ENCODE data around the gene USF3. TPM values are rescaled to one million over a fixed set of nuclear protein-coding genes. Genes with fewer than 3 reads are reported as not detected.
A peak's percentile ranks its signal among the peaks of the same experiment; 100 is the strongest.

The USF3 gene
- polyA plus RNA-seq, 3 donors = 1.6 to 4.5 (median 3.3) TPM

GRCh38 chr3:113685124-113685523 lies 11.3 kb downstream of the USF3 start:
- peaks cover 15 to 24% of the 10 kb centered on the region in 2 donors for H3K4me1 ChIP-seq (ENCODE audit: control insufficient read depth in 1 of 2, insufficient read depth in 2 of 2, low read length in 2 of 2)
- H3K27me3 ChIP-seq (ENCODE audit: control insufficient read depth in 2 of 2, insufficient read depth in 2 of 2, low read length in 2 of 2) = no peaks in the 10 kb centered on the region
- H3K36me3 ChIP-seq (replicated peaks in 1 of 2; ENCODE audit: control insufficient read depth in 1 of 2, insufficient read depth in 2 of 2, low read length in 2 of 2) = peaks cover 0 to 10% of the 10 kb centered on the region in 2 donors
- H3K9ac ChIP-seq (ENCODE audit: insufficient read depth, low read length, poor library complexity, severe bottlenecking) = no peak overlapping the region
- no peak overlapping the region for H3K4me2 ChIP-seq (replicated peaks; ENCODE audit: extremely low read depth, low read length, poor library complexity, severe bottlenecking)
- Mint-ChIP-seq H3K36me3 (peaks cover 10 to 17% of the 10 kb centered on the region in 2 donors), H3K9me3 (peaks cover 0 to 9% (median 3%) of the 10 kb centered on the region in 7 donors), H3K27me3 (ENCODE audit: low read depth in 3 of 3) (no peaks in the 10 kb centered on the region), H3K4me3 (no peak overlapping the region), H3K27ac (peak overlapping the region in 2 of 7 donors; percentile 38 to 53), H3K4me1 (peaks cover 28% of the 10 kb centered on the region)
- WGBS (ENCODE audit: insufficient coverage) = 100% methylated on average over 5 of the region's 5 CpGs
- no peak for DNase-seq
- peaks cover 0 to 2% of the 10 kb centered on the region in 2 donors for H3K9me3 ChIP-seq (replicated peaks in 1 of 2; ENCODE audit: control insufficient read depth in 1 of 2, insufficient read depth in 1 of 2, low read length in 2 of 2)
- H2AFZ ChIP-seq (ENCODE audit: insufficient read depth, low read depth, low read length, poor library complexity, severe bottlenecking) = no peak overlapping the region
- H4K20me1 ChIP-seq (ENCODE audit: insufficient read depth, low read length) = peaks cover 44% of the 10 kb centered on the region
- no peak overlapping the region for H3K4me3 ChIP-seq (replicated peaks in 1 of 3; ENCODE audit: low read depth in 2 of 3, low read length in 3 of 3)
- intact Hi-C loops (cut with micrococcal nuclease) = no loop called here
- H3K79me2 ChIP-seq (ENCODE audit: insufficient read depth, low read length) = peaks cover 47% of the 10 kb centered on the region
- TF ChIP-seq CTCF (IDR thresholded peaks at IDR 0.05) = no peak
- H3K27ac ChIP-seq (ENCODE audit: low read depth in 1 of 2, low read length in 2 of 2) = peak overlapping the region in 1 of 2 donors; percentile 48

- no peak for TF ChIP-seq CTCF (IDR thresholded peaks at IDR 0.05)
- Mint-ChIP-seq H3K4me3 (no peak overlapping the region), H3K4me1 (peaks cover 28% of the 10 kb centered on the region), H3K36me3 (peaks cover 13 to 17% of the 10 kb centered on the region in 2 donors), H3K27me3 (ENCODE audit: low read depth in 3 of 3) (no peaks in the 10 kb centered on the region), H3K27ac (peak overlapping the region in 3 of 7 donors; percentile 39 to 72 (median 53)), H3K9me3 (peaks cover 0 to 9% (median 3%) of the 10 kb centered on the region in 7 donors)
- intact Hi-C loops (cut with micrococcal nuclease) = no loop called here
- H3K4me3 ChIP-seq (replicated peaks in 1 of 3; ENCODE audit: low read depth in 2 of 3, low read length in 3 of 3) = no peak overlapping the region
- peaks cover 15 to 24% of the 10 kb centered on the region in 2 donors for H3K4me1 ChIP-seq (ENCODE audit: control insufficient read depth in 1 of 2, insufficient read depth in 2 of 2, low read length in 2 of 2)
- peaks cover 39% of the 10 kb centered on the region for H3K79me2 ChIP-seq (ENCODE audit: insufficient read depth, low read length)
- no peak overlapping the region for H3K9ac ChIP-seq (ENCODE audit: insufficient read depth, low read length, poor library complexity, severe bottlenecking)
- peaks cover 0 to 10% of the 10 kb centered on the region in 2 donors for H3K36me3 ChIP-seq (replicated peaks in 1 of 2; ENCODE audit: control insufficient read depth in 1 of 2, insufficient read depth in 2 of 2, low read length in 2 of 2)
- peaks cover 38% of the 10 kb centered on the region for H4K20me1 ChIP-seq (ENCODE audit: insufficient read depth, low read length)
- WGBS (ENCODE audit: insufficient coverage) = no CpG with 5 or more reads among the region's 3 CpGs
- peaks cover 0 to 2% of the 10 kb centered on the region in 2 donors for H3K9me3 ChIP-seq (replicated peaks in 1 of 2; ENCODE audit: control insufficient read depth in 1 of 2, insufficient read depth in 1 of 2, low read length in 2 of 2)
- H3K4me2 ChIP-seq (replicated peaks; ENCODE audit: extremely low read depth, low read length, poor library complexity, severe bottlenecking) = no peak overlapping the region
- no peaks in the 10 kb centered on the region for H3K27me3 ChIP-seq (ENCODE audit: control insufficient read depth in 2 of 2, insufficient read depth in 2 of 2, low read length in 2 of 2)
- peak in 1 of 3 donors; percentile 7 for DNase-seq
- H2AFZ ChIP-seq (ENCODE audit: insufficient read depth, low read depth, low read length, poor library complexity, severe bottlenecking) = no peak overlapping the region
- no peak overlapping the region for H3K27ac ChIP-seq (ENCODE audit: low read depth in 1 of 2, low read length in 2 of 2)
These were observed 12.1 kb downstream of the USF3 start for GRCh38 chr3:113684271-113684819.
